K562 (cell line): ENCODE data around the gene AIF1. TPM values are rescaled to one million over a fixed set of nuclear protein-coding genes. Genes with fewer than 3 reads are reported as not detected.

Experiments used
- ERF ChIP-seq: fragments of 450-650 bp; formaldehyde crosslinking; IDR thresholded peaks from 2 replicates; pipeline ENCODE4 v1.4.0; 2020; ENCODE audit warnings: mild to moderate bottlenecking, mixed read lengths
- ILK ChIP-seq: fragments of 450-650 bp; IDR thresholded peaks from 2 replicates; pipeline ENCODE4 v1.6.1; 2016; ENCODE audit warnings: missing genetic modification characterization, low read depth, mild to moderate bottlenecking, missing compliant biosample characterization, moderate library complexity, borderline replicate concordance
- JUNB ChIP-seq: fragments of 450-650 bp; formaldehyde crosslinking; conservative IDR thresholded peaks from 2 replicates; pipeline ENCODE4 v1.4.0; 2020; ENCODE audit warnings: mild to moderate bottlenecking
- L3MBTL2 ChIP-seq: fragments of 450-650 bp; IDR thresholded peaks from 2 replicates; pipeline ENCODE4 v1.6.1; 2016; ENCODE audit warnings: mild to moderate bottlenecking, moderate library complexity
- MGA ChIP-seq: fragments of 450-650 bp; IDR thresholded peaks from 2 replicates; pipeline ENCODE4 v1.6.1; 2016; ENCODE audit warnings: mild to moderate bottlenecking, moderate library complexity
- PTRF ChIP-seq: fragments of 450-650 bp; IDR thresholded peaks from 2 replicates; pipeline ENCODE4 v1.6.1; 2016; ENCODE audit warnings: mild to moderate bottlenecking, missing genetic modification characterization, missing compliant biosample characterization
- SMC3 ChIP-seq: conservative IDR thresholded peaks from 2 replicates; pipeline ENCODE4 v1.6.1; 2011; ENCODE audit warnings: low read depth, low read length, improper control_type of control experiment; ENCODE audit not compliant: insufficient read depth
- ZNF143 ChIP-seq: sonication (generic); formaldehyde crosslinking; IDR thresholded peaks from 2 replicates; pipeline ENCODE4 v1.9.0; 2022; ENCODE audit warnings: mild to moderate bottlenecking, missing genetic modification reagents
- polyA plus RNA-seq, 8 experiments: library from polyadenylated mRNA; depleted of rRNA in 4 of 8; stranded (reverse) in 5 of 8; unstranded in 3 of 8; fragments of >200 nt; fragmentation: Nextera tagmentation in 2 of 8; fragmentation: Illumina TruSeq in 1 of 8; extraction: Ambion mirVana in 2 of 8; extraction: Trizol in 1 of 8; gene quantifications; 2 replicates each; pipeline versions ENCODE4 v1.2.1 to v1.2.3, GENCODE V29; 2011 to 2014; ENCODE audit warnings: inconsistent platforms in 1 of 8, missing spikeins in 1 of 8
- total RNA-seq, 7 experiments: library from RNA; depleted of rRNA in 6 of 7; stranded (reverse); fragments of >200 nt in 6 of 7; fragmentation: Illumina TruSeq in 2 of 7; extraction: Trizol in 2 of 7; gene quantifications; 2 replicates each; pipeline versions ENCODE4 v1.2.1 to v1.2.3, GENCODE V29; 2011 to 2021; ENCODE audit warnings: low replicate concordance in 1 of 7
- TF ChIP-seq, protein P1 (sequence below): fragments of 250-450 bp; sonication (Bioruptor Pico); IDR thresholded peaks from 2 replicates; pipeline ENCODE4 v1.4.0; 2020

Gene AIF1
- total and polyA plus RNA-seq, 9 of the 15 experiments (the other 6 are each of a cell fraction or from before 2014, with no cell fraction given), result 9.4 to 33.4 (median 19.4) TPM

- TF ChIP-seq MGA (no peak), PTRF (0 out of 2 replicates have a peak, but pooled peaks have one; percentile 19), L3MBTL2 (no peak), ERF (CRISPR knock-in tag) (peak; percentile 41; the same call in 1 of the 2 replicates), ZNF143 (CRISPR knock-in tag) (0 out of 2 replicates have a peak, but pooled peaks have one; percentile 1), JUNB (no peak), ILK (tag) (0 out of 2 replicates have a peak, but pooled peaks have one; percentile 24), SMC3 (0 out of 2 replicates have a peak, but pooled peaks have one; percentile 13)
- TF ChIP-seq, protein P1, sequence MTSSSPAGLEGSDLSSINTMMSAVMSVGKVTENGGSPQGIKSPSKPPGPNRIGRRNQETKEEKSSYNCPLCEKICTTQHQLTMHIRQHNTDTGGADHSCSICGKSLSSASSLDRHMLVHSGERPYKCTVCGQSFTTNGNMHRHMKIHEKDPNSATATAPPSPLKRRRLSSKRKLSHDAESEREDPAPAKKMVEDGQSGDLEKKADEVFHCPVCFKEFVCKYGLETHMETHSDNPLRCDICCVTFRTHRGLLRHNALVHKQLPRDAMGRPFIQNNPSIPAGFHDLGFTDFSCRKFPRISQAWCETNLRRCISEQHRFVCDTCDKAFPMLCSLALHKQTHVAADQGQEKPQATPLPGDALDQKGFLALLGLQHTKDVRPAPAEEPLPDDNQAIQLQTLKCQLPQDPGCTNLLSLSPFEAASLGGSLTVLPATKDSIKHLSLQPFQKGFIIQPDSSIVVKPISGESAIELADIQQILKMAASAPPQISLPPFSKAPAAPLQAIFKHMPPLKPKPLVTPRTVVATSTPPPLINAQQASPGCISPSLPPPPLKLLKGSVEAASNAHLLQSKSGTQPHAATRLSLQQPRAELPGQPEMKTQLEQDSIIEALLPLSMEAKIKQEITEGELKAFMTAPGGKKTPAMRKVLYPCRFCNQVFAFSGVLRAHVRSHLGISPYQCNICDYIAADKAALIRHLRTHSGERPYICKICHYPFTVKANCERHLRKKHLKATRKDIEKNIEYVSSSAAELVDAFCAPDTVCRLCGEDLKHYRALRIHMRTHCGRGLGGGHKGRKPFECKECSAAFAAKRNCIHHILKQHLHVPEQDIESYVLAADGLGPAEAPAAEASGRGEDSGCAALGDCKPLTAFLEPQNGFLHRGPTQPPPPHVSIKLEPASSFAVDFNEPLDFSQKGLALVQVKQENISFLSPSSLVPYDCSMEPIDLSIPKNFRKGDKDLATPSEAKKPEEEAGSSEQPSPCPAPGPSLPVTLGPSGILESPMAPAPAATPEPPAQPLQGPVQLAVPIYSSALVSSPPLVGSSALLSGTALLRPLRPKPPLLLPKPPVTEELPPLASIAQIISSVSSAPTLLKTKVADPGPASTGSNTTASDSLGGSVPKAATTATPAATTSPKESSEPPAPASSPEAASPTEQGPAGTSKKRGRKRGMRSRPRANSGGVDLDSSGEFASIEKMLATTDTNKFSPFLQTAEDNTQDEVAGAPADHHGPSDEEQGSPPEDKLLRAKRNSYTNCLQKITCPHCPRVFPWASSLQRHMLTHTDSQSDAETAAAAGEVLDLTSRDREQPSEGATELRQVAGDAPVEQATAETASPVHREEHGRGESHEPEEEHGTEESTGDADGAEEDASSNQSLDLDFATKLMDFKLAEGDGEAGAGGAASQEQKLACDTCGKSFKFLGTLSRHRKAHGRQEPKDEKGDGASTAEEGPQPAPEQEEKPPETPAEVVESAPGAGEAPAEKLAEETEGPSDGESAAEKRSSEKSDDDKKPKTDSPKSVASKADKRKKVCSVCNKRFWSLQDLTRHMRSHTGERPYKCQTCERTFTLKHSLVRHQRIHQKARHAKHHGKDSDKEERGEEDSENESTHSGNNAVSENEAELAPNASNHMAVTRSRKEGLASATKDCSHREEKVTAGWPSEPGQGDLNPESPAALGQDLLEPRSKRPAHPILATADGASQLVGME (CRISPR knock-in tag), result no peak
Measured at GRCh38 chr6:31663126-31663960, 48.3 kb downstream of the AIF1 start (continued).
